IMR-90 (cell line): ENCODE results near the gene INTS2. TPM values are rescaled to one million over a fixed set of nuclear protein-coding genes. Genes with fewer than 3 reads are reported as not detected.

ENCODE experiments used
- ATAC-seq: fragments of 200-7000 bp; cut with Tn5 transposase; 2 replicates; pipeline ENCODE4 v1.9.1; 2020; ENCODE audit warnings: low read depth, mild to moderate bottlenecking, moderate library complexity
- BruUV-seq: library from RNA; stranded (reverse); fragments of 400-500 nt; replicated peaks from 2 replicates; lab custom pipeline; 2021; lab: Mats Ljungman, UMichigan
- CTCF ChIA-PET: fragments of 300-600 bp; formaldehyde crosslinking; extraction: SDS; loops from one replicate; lab custom pipeline; 2021; ENCODE audit warnings: antibody characterized with exemption; lab: Yijun Ruan, JAX
- POLR2A ChIA-PET: fragments of 300-600 bp; sonication (Branson Sonifier 250); formaldehyde crosslinking; loops from one replicate; lab custom pipeline; 2022; ENCODE audit warnings: antibody characterized with exemption; ENCODE audit not compliant: unreplicated experiment; lab: Charles Lee
- DNase-seq: peaks from one replicate; pipeline ENCODE4 v3.0.0; 2013
- H2AFZ ChIP-seq: replicated peaks from 2 replicates; pipeline ENCODE3; 2013; ENCODE audit warnings: low read length, mild to moderate bottlenecking; ENCODE audit not compliant: poor library complexity
- H2AK5ac ChIP-seq: 2 replicates; pipeline ENCODE4 v1.6.1; 2013; ENCODE audit warnings: low read depth, low read length, inconsistent platforms
- H2AK9ac ChIP-seq: replicated peaks from 2 replicates; pipeline ENCODE3; 2013; ENCODE audit warnings: mild to moderate bottlenecking, low read depth, low read length, moderate library complexity; ENCODE audit not compliant: poor library complexity
- H2BK120ac ChIP-seq: 2 replicates; pipeline ENCODE4 v1.6.1; 2013; ENCODE audit warnings: low read depth, low read length, inconsistent platforms
- H2BK15ac ChIP-seq: 3 replicates; pipeline ENCODE4 v1.6.1; 2013; ENCODE audit warnings: low read depth, low read length, inconsistent platforms
- H2BK20ac ChIP-seq: 2 replicates; pipeline ENCODE4 v1.6.1; 2013; ENCODE audit warnings: low read depth, mild to moderate bottlenecking, inconsistent platforms, low read length, moderate library complexity
- H2BK5ac ChIP-seq: 2 replicates; pipeline ENCODE4 v1.6.1; 2013; ENCODE audit warnings: mild to moderate bottlenecking, low read depth, low read length, inconsistent platforms; ENCODE audit not compliant: poor library complexity, severe bottlenecking
- H3K14ac ChIP-seq: replicated peaks from 2 replicates; pipeline ENCODE4 v1.6.1; 2013; ENCODE audit warnings: low read depth, low read length, inconsistent platforms
- H3K18ac ChIP-seq: 2 replicates; pipeline ENCODE4 v1.6.1; 2013; ENCODE audit warnings: low read depth, low read length, control low read depth
- H3K23ac ChIP-seq: 2 replicates; pipeline ENCODE4 v1.6.1; 2013; ENCODE audit warnings: low read depth, low read length, inconsistent platforms
- H3K27ac ChIP-seq: 2 replicates; pipeline ENCODE4 v1.5.1; 2013; ENCODE audit warnings: mild to moderate bottlenecking, control low read depth, low read length; ENCODE audit not compliant: insufficient read depth
- H3K27me3 ChIP-seq: 2 replicates; pipeline ENCODE4 v1.6.1; 2013; ENCODE audit warnings: low read length; ENCODE audit not compliant: control insufficient read depth, insufficient read depth
- H3K36me3 ChIP-seq: 2 replicates; pipeline ENCODE4 v1.6.1; 2013; ENCODE audit warnings: low read length, mixed read lengths; ENCODE audit not compliant: control insufficient read depth, insufficient read depth
- H3K4ac ChIP-seq: 2 replicates; pipeline ENCODE4 v1.6.1; 2013; ENCODE audit warnings: low read depth, low read length, inconsistent platforms
- H3K4me1 ChIP-seq: 2 replicates; pipeline ENCODE4 v1.6.1; 2013; ENCODE audit warnings: low read length, mixed read lengths; ENCODE audit not compliant: control insufficient read depth, insufficient read depth
- H3K4me2 ChIP-seq: 2 replicates; pipeline ENCODE4 v1.6.1; 2013; ENCODE audit warnings: low read depth, mild to moderate bottlenecking, control low read depth, low read length, moderate library complexity
- H3K4me3 ChIP-seq: 2 replicates; pipeline ENCODE4 v1.5.1; 2013; ENCODE audit warnings: low read depth, mild to moderate bottlenecking, control low read depth, low read length, moderate library complexity; ENCODE audit not compliant: insufficient read depth
- H3K56ac ChIP-seq: 2 replicates; pipeline ENCODE4 v1.6.1; 2013; ENCODE audit warnings: low read length, inconsistent platforms; ENCODE audit not compliant: insufficient read depth; ENCODE audit errors: extremely low read depth
- H3K79me1 ChIP-seq, 2 experiments: 2 replicates each; pipeline ENCODE4 v1.6.1; 2013; ENCODE audit warnings: low read length in 2 of 2, inconsistent platforms in 1 of 2, low read depth in 1 of 2
- H3K9ac ChIP-seq: 2 replicates; pipeline ENCODE4 v1.6.1; 2013; ENCODE audit warnings: low read depth, low read length, control low read depth
- H3K9me1 ChIP-seq: 2 replicates; pipeline ENCODE4 v1.6.1; 2013; ENCODE audit warnings: low read length, inconsistent platforms; ENCODE audit not compliant: insufficient read depth
- H3K9me3 ChIP-seq: 2 replicates; pipeline ENCODE4 v1.6.1; 2013; ENCODE audit warnings: low read length; ENCODE audit not compliant: control insufficient read depth, insufficient read depth
- H4K20me1 ChIP-seq: 2 replicates; pipeline ENCODE4 v1.6.1; 2013; ENCODE audit warnings: low read length, inconsistent platforms; ENCODE audit not compliant: insufficient read depth
- H4K5ac ChIP-seq: 2 replicates; pipeline ENCODE4 v1.6.1; 2013; ENCODE audit warnings: mild to moderate bottlenecking, low read depth, low read length, control low read depth
- H4K8ac ChIP-seq, 2 experiments: 2 replicates each; pipeline ENCODE4 v1.6.1; 2013; ENCODE audit warnings: low read depth in 2 of 2, low read length in 2 of 2, control low read depth in 1 of 2, inconsistent platforms in 1 of 2
- H4K91ac ChIP-seq: 2 replicates; pipeline ENCODE4 v1.6.1; 2013; ENCODE audit warnings: low read depth, low read length, inconsistent platforms; ENCODE audit not compliant: insufficient read depth
- ELK1 ChIP-seq: fragments of 150-350 bp; IDR thresholded peaks from 2 replicates; pipeline ENCODE4 v1.6.1; 2016; ENCODE audit warnings: low read depth, mild to moderate bottlenecking, low read length, moderate library complexity, borderline replicate concordance
- MAFK ChIP-seq: IDR thresholded peaks from 2 replicates; pipeline ENCODE4 v1.6.1; 2012; ENCODE audit warnings: low read depth, low read length, improper control_type of control experiment
- MAZ ChIP-seq: IDR thresholded peaks from 2 replicates; pipeline ENCODE4 v1.6.1; 2012; ENCODE audit warnings: low read depth, mild to moderate bottlenecking, low read length, improper control_type of control experiment, moderate library complexity, borderline replicate concordance
- MXI1 ChIP-seq: IDR thresholded peaks from 2 replicates; pipeline ENCODE4 v1.6.1; 2012; ENCODE audit warnings: low read depth, mild to moderate bottlenecking, low read length, moderate library complexity, borderline replicate concordance
- RCOR1 ChIP-seq: IDR thresholded peaks from 2 replicates; pipeline ENCODE4 v1.6.1; 2012; ENCODE audit warnings: mild to moderate bottlenecking, low read length, improper control_type of control experiment; ENCODE audit not compliant: insufficient replicate concordance
- RFX5 ChIP-seq: IDR thresholded peaks from 2 replicates; pipeline ENCODE4 v1.8.0; 2012; ENCODE audit warnings: low read depth, mild to moderate bottlenecking, low read length, moderate library complexity
- USF2 ChIP-seq: fragments of 150-350 bp; IDR thresholded peaks from 2 replicates; pipeline ENCODE4 v1.6.1; 2017; ENCODE audit warnings: mild to moderate bottlenecking, antibody characterized with exemption, low read length, low read depth
- WGBS, 2 experiments: methylation state at CpG; one replicate each; pipeline versions ENCODE4 v1.1.5 to v1.1.7; 2013; ENCODE audit warnings: missing lambda C conversion rate in 2 of 2; ENCODE audit not compliant: insufficient read length in 1 of 2; ENCODE audit errors: extremely low coverage in 2 of 2; 5-methylcytosine and 5-hydroxymethylcytosine counted together
- dilution Hi-C: fragments of 300-500 bp; cut with HindIII; formaldehyde crosslinking; loops from one replicate; pipeline ENCODE4 v1.14.3; 2018; ENCODE audit warnings: low sequenced_read_pairs; ENCODE audit not compliant: unreplicated experiment
- in situ Hi-C: fragments of 300-500 bp; cut with MboI; formaldehyde crosslinking; loops from 3 replicates; pipeline ENCODE4 v1.14.3; 2019; ENCODE audit warnings: low sequenced_read_pairs, inconsistent platforms, mixed read lengths
- intact Hi-C: fragments of 100-400 bp; cut with micrococcal nuclease; formaldehyde crosslinking; loops from 2 replicates; pipeline ENCODE4 v1.10.0; 2022
- polyA plus RNA-seq, 3 experiments: library from polyadenylated mRNA; depleted of rRNA; stranded (reverse); fragments of >200 nt; gene quantifications; 2 replicates each; pipeline ENCODE4 v1.2.3, GENCODE V29; 2012; ENCODE audit warnings: low replicate concordance in 1 of 3
- total RNA-seq: library from RNA; depleted of rRNA; stranded (reverse); fragments of >200 nt; gene quantifications from 2 replicates; pipeline ENCODE4 v1.2.3, GENCODE V29; 2012
- TF ChIP-seq, protein P1 (sequence below): conservative IDR thresholded peaks from 2 replicates; pipeline ENCODE4 v1.5.1; 2012; ENCODE audit warnings: mild to moderate bottlenecking, low read depth, low read length, improper control_type of control experiment

The INTS2 gene
- total and polyA plus RNA-seq, 2 of the 4 experiments (the other 2 are of a cell fraction), result 4.0 to 17.4 TPM

DNA sequence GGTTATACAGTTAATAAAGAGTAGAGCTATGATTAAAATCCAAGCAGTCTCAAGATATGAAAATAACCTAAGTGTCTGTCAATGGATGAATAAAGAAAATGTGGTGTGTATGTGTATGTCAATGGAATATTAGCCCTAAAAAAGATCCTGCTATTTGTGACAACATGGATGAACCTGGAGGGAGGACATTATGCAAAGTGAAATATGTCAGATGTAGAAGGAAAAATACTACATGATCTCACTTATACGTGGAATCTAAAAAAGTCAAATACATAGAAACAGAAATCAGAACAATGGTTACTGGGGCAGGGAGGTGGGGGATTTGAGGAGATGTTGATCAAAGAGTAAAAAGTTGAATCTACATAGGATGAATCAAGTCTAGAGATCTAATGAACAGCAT, 84.9 kb downstream of the INTS2 start:
- POLR2A ChIA-PET, result no interaction called here

More for the DNA sequence above, 84.9 kb downstream of the INTS2 start:
- H3K4me2 ChIP-seq, result no peak overlapping the region
- H3K27me3 ChIP-seq, result no peaks in the 10 kb centered on the region
- H3K9ac ChIP-seq, result no peak overlapping the region
- H3K4me1 ChIP-seq, result no peaks in the 10 kb centered on the region
- TF ChIP-seq USF2 (no peak), MXI1 (no peak), RCOR1 (no peak), MAZ (no peak), RFX5 (no peak), ELK1 (no peak), MAFK (no peak)
- TF ChIP-seq, protein P1, sequence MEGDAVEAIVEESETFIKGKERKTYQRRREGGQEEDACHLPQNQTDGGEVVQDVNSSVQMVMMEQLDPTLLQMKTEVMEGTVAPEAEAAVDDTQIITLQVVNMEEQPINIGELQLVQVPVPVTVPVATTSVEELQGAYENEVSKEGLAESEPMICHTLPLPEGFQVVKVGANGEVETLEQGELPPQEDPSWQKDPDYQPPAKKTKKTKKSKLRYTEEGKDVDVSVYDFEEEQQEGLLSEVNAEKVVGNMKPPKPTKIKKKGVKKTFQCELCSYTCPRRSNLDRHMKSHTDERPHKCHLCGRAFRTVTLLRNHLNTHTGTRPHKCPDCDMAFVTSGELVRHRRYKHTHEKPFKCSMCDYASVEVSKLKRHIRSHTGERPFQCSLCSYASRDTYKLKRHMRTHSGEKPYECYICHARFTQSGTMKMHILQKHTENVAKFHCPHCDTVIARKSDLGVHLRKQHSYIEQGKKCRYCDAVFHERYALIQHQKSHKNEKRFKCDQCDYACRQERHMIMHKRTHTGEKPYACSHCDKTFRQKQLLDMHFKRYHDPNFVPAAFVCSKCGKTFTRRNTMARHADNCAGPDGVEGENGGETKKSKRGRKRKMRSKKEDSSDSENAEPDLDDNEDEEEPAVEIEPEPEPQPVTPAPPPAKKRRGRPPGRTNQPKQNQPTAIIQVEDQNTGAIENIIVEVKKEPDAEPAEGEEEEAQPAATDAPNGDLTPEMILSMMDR, result no peak
- H3K23ac ChIP-seq, result no peak overlapping the region
- no peak overlapping the region for H4K8ac ChIP-seq
- no peak for DNase-seq
- dilution Hi-C loops (no loop called here), in situ Hi-C loops (loop anchor here (5.0 to 10.0 kb wide), 2 partner anchors 206 to 418 kb away; no protein-coding TSS in a partner anchor), intact Hi-C loops (no loop called here)
- peaks cover 6% of the 10 kb centered on the region; the same call in 1 of the 2 replicates for H3K36me3 ChIP-seq
- CTCF ChIA-PET, result no interaction called here
- H3K18ac ChIP-seq, result no peak overlapping the region
- H2BK120ac ChIP-seq, result no peak overlapping the region
- H4K5ac ChIP-seq, result no peak overlapping the region
- no peak overlapping the region for H2AFZ ChIP-seq
- no peak for ATAC-seq
- H2BK15ac ChIP-seq, result no peak overlapping the region
- H3K9me1 ChIP-seq, result no peaks in the 10 kb centered on the region
- H2AK5ac ChIP-seq, result no peak overlapping the region
- no peak overlapping the region for H4K91ac ChIP-seq
- WGBS, 2 experiments, result no CpG with 5 or more reads among the region's 1 CpG
- H3K4me3 ChIP-seq, result no peak overlapping the region
- H3K79me1 ChIP-seq, result peaks cover 4 to 23% of the 10 kb centered on the region in 2 experiments; a peak in 3 of 4 replicates
- no peak overlapping the region for H3K56ac ChIP-seq
- no peak overlapping the region for H2BK20ac ChIP-seq
- H3K14ac ChIP-seq, result no peak overlapping the region
- BruUV-seq, result no TSS peak
- H2AK9ac ChIP-seq, result no peak overlapping the region
- no peaks in the 10 kb centered on the region; the same call in 1 of the 2 replicates for H4K20me1 ChIP-seq
- no peak overlapping the region for H3K27ac ChIP-seq
- no peak overlapping the region for H2BK5ac ChIP-seq
- H3K9me3 ChIP-seq, result no peaks in the 10 kb centered on the region
- H3K4ac ChIP-seq, result no peak overlapping the region
